ENCODE data around the gene ELAVL1. TPM values are rescaled to one million over a fixed set of nuclear protein-coding genes. Genes with fewer than 3 reads are reported as not detected.

ELAVL1 gene
- total and polyA plus RNA-seq, 9 of the 15 experiments (the other 6 are each of a cell fraction or from before 2014, with no cell fraction given): 4.3 to 172 (median 69.2) TPM

GRCh38 chr19:8038815-8039214 lies 33.4 kb upstream of the ELAVL1 start (continued):
- no peak for TF ChIP-seq MAFK (IDR thresholded peaks at IDR 0.05; ENCODE audit: low read length)
- no peak for TF ChIP-seq ZNF449 (CRISPR knock-in tag; IDR thresholded peaks at IDR 0.05)
- peak; percentile 58; the same call in 1 of the 2 replicates for TF ChIP-seq USF1 (CRISPR knock-in tag; IDR thresholded peaks at IDR 0.05)
- TF ChIP-seq ZZZ3 (IDR thresholded peaks at IDR 0.05): no peak
- no peak for TF ChIP-seq MTA1 (IDR thresholded peaks at IDR 0.05; ENCODE audit: borderline replicate concordance)
- peak; percentile 78 for TF ChIP-seq ZNF316 (IDR thresholded peaks at IDR 0.05)
- TF ChIP-seq EZH2 (IDR thresholded peaks at IDR 0.05; ENCODE audit: borderline replicate concordance, low read depth, low read length): no peak
- no peak for TF ChIP-seq ZHX1 (conservative IDR thresholded peaks at IDR 0.05; ENCODE audit: low read length)
- TF ChIP-seq ZNF431 (CRISPR knock-in tag; IDR thresholded peaks at IDR 0.05): no peak
- TF ChIP-seq ZNF717 (CRISPR knock-in tag; IDR thresholded peaks at IDR 0.05): no peak
- TF ChIP-seq ZNF197 (CRISPR knock-in tag; IDR thresholded peaks at IDR 0.05; ENCODE audit: low read depth): no peak
- peak; percentile 21; the same call in 1 of the 2 replicates for TF ChIP-seq TFE3 (CRISPR knock-in tag; IDR thresholded peaks at IDR 0.05)
- TF ChIP-seq NFYB (IDR thresholded peaks at IDR 0.05; ENCODE audit: extremely low read depth, insufficient read length): peak; percentile 60
- TF ChIP-seq SMARCA4 (IDR thresholded peaks at IDR 0.05): no peak
- TF ChIP-seq CBFA2T2 (conservative IDR thresholded peaks at IDR 0.05): 0 out of 2 replicates have a peak, but pooled peaks have one; percentile 10
- no peak for TF ChIP-seq RBM22 (IDR thresholded peaks at IDR 0.05; ENCODE audit: low read depth, low read length, poor library complexity, severe bottlenecking)
- TF ChIP-seq C11orf30 (IDR thresholded peaks at IDR 0.05; ENCODE audit: low read depth): peak; percentile 22; the same call in 1 of the 2 replicates
